Lower lobe of right lung (tissue), 2 donors: ENCODE results near the gene SLF2. TPM values are rescaled to one million over a fixed set of nuclear protein-coding genes. Genes with fewer than 3 reads are reported as not detected.
A peak's percentile ranks its signal among the peaks of the same experiment; 100 is the strongest.

ENCODE experiments used
- ATAC-seq, 2 donors: fragments of 200-7000 bp; cut with Tn5 transposase; one replicate each; pipeline ENCODE4 v1.9.1; 2020 to 2022; ENCODE audit warnings: mild to moderate bottlenecking in 2 of 2, moderate library complexity in 2 of 2
- DNase-seq: peaks from one replicate; pipeline ENCODE4 v3.0.0-alpha.2; 2020
- H3K27ac ChIP-seq: fragments of 200-600 bp; one replicate; pipeline ENCODE4 v1.8.0; 2022
- H3K27me3 ChIP-seq: fragments of 200-600 bp; one replicate; pipeline ENCODE4 v1.8.0; 2022; ENCODE audit warnings: low read depth
- H3K36me3 ChIP-seq: fragments of 200-600 bp; one replicate; pipeline ENCODE4 v1.8.0; 2022; ENCODE audit warnings: mild to moderate bottlenecking
- H3K4me1 ChIP-seq: fragments of 200-600 bp; one replicate; pipeline ENCODE4 v1.8.0; 2022
- H3K4me3 ChIP-seq: fragments of 200-600 bp; one replicate; pipeline ENCODE4 v1.8.0; 2022; ENCODE audit warnings: mild to moderate bottlenecking
- H3K9me3 ChIP-seq: fragments of 200-600 bp; one replicate; pipeline ENCODE4 v1.8.0; 2022
- CTCF ChIP-seq: fragments of 200-600 bp; IDR thresholded peaks from one replicate; pipeline ENCODE4 v1.8.0; 2022; ENCODE audit warnings: antibody characterized with exemption, mild to moderate bottlenecking
- intact Hi-C: fragments of 100-400 bp; cut with DNase I; formaldehyde crosslinking; loops from one replicate; pipeline ENCODE4 v1.11.0; 2022
- total RNA-seq: library from RNA; stranded (reverse); fragmentation: NEBNext Ultra II Directional; extraction: Animal tissue kit (Norgen Biotek cat#: 25700); gene quantifications from one replicate; pipeline ENCODE4 v1.2.1, GENCODE V29; 2021
- donor health status: DM: no; HTN: yes; CAD: no; lungs with severe emphysema.

The SLF2 gene
- total RNA-seq, 1 donor from 2014 or later: 34.4 TPM

GRCh38 chr10:100877461-100877850 is 35.3 kb upstream of the SLF2 start:
- TF ChIP-seq CTCF: no peak
- ATAC-seq (no peak), DNase-seq (no peak)
- Histone ChIP-seq H3K9me3 (no peaks in the 10 kb centered on the region), H3K36me3 (no peaks in the 10 kb centered on the region), H3K27me3 (peaks cover 50% of the 10 kb centered on the region), H3K4me1 (peaks cover 17% of the 10 kb centered on the region), H3K27ac (no peak overlapping the region), H3K4me3 (no peak overlapping the region)
- intact Hi-C loops: no loop called here

DNA sequence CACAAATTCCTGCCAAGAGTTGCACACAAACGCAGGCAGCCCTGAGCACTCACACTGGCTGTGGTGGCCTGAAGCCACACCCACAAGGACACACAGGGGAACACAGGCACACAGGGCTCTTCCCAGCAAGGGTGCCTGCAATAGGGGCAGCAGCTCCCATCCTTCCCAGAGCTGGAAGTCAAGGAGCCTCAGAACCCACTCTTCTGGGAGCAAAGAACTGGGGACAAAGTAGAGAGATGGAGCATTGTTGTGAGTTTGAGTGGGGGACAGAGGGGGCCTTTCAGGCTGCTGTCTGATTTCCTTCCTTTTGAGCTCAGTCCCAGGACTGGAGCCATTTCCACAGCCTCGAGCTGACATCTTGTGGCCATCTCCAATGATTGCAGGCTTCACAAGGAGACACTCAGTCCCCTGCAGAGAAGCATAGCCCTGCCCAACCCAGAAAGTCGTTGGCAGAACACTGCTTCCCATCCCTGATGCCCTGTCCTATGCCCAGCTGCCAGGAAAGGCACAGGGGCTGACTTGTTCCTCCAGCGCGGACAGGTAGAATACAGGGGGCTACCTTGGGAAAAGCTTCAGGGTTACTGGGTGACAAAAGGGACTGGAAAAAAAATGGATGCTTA is 34.4 kb upstream of the SLF2 start:
- peak; percentile 41 for TF ChIP-seq CTCF
- intact Hi-C loops: no loop called here

DNA sequence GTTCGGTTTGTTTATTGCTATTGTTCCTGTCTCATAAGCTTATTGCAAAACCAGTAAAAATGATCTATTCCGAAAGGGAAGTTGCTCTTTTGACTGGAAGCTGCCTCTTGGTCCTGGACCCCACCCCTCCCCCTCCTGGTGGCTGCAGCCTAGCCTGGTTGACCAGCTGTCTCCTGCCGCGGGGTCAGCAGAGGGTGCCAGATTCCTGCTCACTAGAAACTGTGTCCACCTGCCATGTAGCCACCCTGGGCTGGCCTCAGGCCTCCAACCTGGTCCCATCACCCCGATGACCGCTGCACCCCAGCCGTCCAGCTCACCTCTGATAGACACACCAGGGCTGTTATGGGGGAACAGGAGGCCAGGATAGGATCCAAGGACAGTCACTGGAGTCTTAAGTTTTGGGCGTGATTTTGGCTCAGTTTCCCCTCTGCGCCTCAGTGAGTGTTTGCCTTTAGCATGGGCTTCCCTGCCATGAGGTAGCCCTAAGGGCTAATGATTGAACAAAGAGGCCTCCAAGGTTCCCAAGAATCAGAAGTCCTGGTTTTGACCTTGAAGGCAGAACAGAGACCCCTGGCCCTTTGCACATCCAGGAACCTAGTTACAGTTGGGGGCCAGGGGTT is 32.9 kb upstream of the SLF2 start:
- peaks cover 17% of the 10 kb centered on the region for H3K4me1 ChIP-seq
- H3K27ac ChIP-seq: no peak overlapping the region
- no peaks in the 10 kb centered on the region for H3K9me3 ChIP-seq
- intact Hi-C loops: no loop called here
- peaks cover 35% of the 10 kb centered on the region for H3K27me3 ChIP-seq
- H3K4me3 ChIP-seq: no peak overlapping the region
- TF ChIP-seq CTCF: no peak
- DNase-seq (no peak), ATAC-seq (no peak)
- H3K36me3 ChIP-seq: no peaks in the 10 kb centered on the region

More for the DNA sequence above, 34.4 kb upstream of the SLF2 start:
- no peak overlapping the region for H3K27ac ChIP-seq
- no peak overlapping the region for H3K4me3 ChIP-seq
- peaks cover 17% of the 10 kb centered on the region for H3K4me1 ChIP-seq
- no peaks in the 10 kb centered on the region for H3K9me3 ChIP-seq
- H3K27me3 ChIP-seq: peaks cover 40% of the 10 kb centered on the region
- DNase-seq (no peak), ATAC-seq (peak; percentile 47 to 49)
- H3K36me3 ChIP-seq: no peaks in the 10 kb centered on the region

GRCh38 chr10:100881556-100882213 is 31.1 kb upstream of the SLF2 start:
- no peak for DNase-seq
- Histone ChIP-seq H3K27me3 (peaks cover 23% of the 10 kb centered on the region), H3K27ac (no peak overlapping the region)

GRCh38 chr10:100882252-100882651 is 30.5 kb upstream of the SLF2 start:
- no peak for DNase-seq
- TF ChIP-seq CTCF: no peak
- H3K27ac ChIP-seq: no peak overlapping the region

More at GRCh38 chr10:100881556-100882213, 31.1 kb upstream of the SLF2 start:
- Histone ChIP-seq H3K4me3 (no peak overlapping the region), H3K4me1 (peaks cover 17% of the 10 kb centered on the region), H3K9me3 (no peaks in the 10 kb centered on the region), H3K36me3 (no peaks in the 10 kb centered on the region)
- no peak for TF ChIP-seq CTCF
- ATAC-seq: no peak
- intact Hi-C loops: no loop called here

More at GRCh38 chr10:100882252-100882651, 30.5 kb upstream of the SLF2 start:
- ATAC-seq: no peak
- H3K4me1 ChIP-seq: peaks cover 17% of the 10 kb centered on the region
- no peaks in the 10 kb centered on the region for H3K9me3 ChIP-seq
- no peak overlapping the region for H3K4me3 ChIP-seq
- intact Hi-C loops: no loop called here
- H3K27me3 ChIP-seq: peaks cover 17% of the 10 kb centered on the region
- no peaks in the 10 kb centered on the region for H3K36me3 ChIP-seq
